Vagina (tissue), 2 donors: ENCODE measurements around the gene FGGY.

Source experiments
- CTCF ChIP-seq, 3 experiments: fragments of 450-650 bp in 2 of 3; fragments of 200-600 bp in 1 of 3; sonication (generic) in 1 of 3; IDR thresholded peaks; one replicate each; pipeline ENCODE4 v1.5.1; 2017 to 2019; ENCODE audit warnings: antibody characterized with exemption in 3 of 3, mild to moderate bottlenecking in 2 of 3, moderate library complexity in 2 of 3
- POLR2A ChIP-seq, 2 donors: fragments of 450-650 bp; IDR thresholded peaks; one replicate each; pipeline ENCODE4 v1.6.1; 2017; ENCODE audit warnings: antibody characterized with exemption in 2 of 2, mild to moderate bottlenecking in 2 of 2, moderate library complexity in 2 of 2
- POLR2AphosphoS5 ChIP-seq, 2 donors: sonication (generic); formaldehyde crosslinking; IDR thresholded peaks; one replicate each; pipeline ENCODE4 v1.9.0; 2017; ENCODE audit warnings: antibody characterized with exemption in 2 of 2, mild to moderate bottlenecking in 2 of 2, low read depth in 1 of 2; ENCODE audit not compliant: insufficient read depth in 1 of 2

- TF ChIP-seq CTCF (IDR thresholded peaks at IDR 0.05) (no peak), POLR2AphosphoS5 (IDR thresholded peaks at IDR 0.05; ENCODE audit: insufficient read depth in 1 of 2, low read depth in 1 of 2) (no peak), POLR2A (IDR thresholded peaks at IDR 0.05) (no peak)
Measured at GRCh38 chr1:59788825-59789224, 491.9 kb downstream of the FGGY start.
